ENCODE measurements around the gene KCNK17. TPM values are rescaled to one million over a fixed set of nuclear protein-coding genes. Genes with fewer than 3 reads are reported as not detected.

KCNK17 gene
- total RNA-seq, 1 experiment from 2014 or later, result not detected

DNA sequence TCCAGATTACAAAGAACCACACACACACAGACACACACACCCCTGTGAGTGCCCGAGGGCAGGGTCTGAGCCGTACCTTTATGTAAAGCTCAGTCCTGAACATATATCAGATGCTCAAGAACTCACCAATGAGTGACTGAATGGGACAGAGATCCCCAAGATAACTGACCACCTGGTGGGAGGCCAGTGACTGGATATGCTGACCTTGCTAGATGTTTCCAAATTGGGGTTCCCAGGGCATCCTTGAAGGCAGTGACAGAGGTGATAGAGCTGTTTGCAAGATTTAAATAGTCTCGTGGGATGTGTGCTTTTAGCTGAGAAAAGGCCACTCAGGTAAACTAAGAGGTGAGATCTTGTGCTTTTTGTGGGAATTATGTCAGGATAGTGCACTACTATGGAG, 39.3 kb downstream of the KCNK17 start:
- intact Hi-C loops (cut with micrococcal nuclease; ENCODE audit: unreplicated experiment) (no loop called here), in situ Hi-C loops (cut with HindIII; ENCODE audit: low pct_unique_long_range_greater_than_20kb, low sequenced_read_pairs) (no loop called here)
- DNase-seq (ENCODE audit: low read depth, low spot score), result no peak
- Histone ChIP-seq H3K9me3 (ENCODE audit: control insufficient read depth, insufficient read depth, low read depth, low read length) (no peaks in the 10 kb centered on the region), H3K4me3 (ENCODE audit: low read depth in 2 of 2, low read length in 2 of 2) (no peak overlapping the region), H3K36me3 (ENCODE audit: control insufficient read depth, insufficient read depth, low read length) (no peaks in the 10 kb centered on the region), H3K27ac (ENCODE audit: low read length) (no peak overlapping the region), H3K4me1 (ENCODE audit: control insufficient read depth, insufficient read depth, low read length) (no peaks in the 10 kb centered on the region; the same call in 1 of the 2 replicates), H3K27me3 (ENCODE audit: control insufficient read depth, insufficient read depth, low read length) (no peaks in the 10 kb centered on the region; the same call in 1 of the 2 replicates)
- CTCF ChIA-PET, result no interaction called here
- no TSS peak for BruUV-seq (replicated peaks)
- ATAC-seq, result no peak
- TF ChIP-seq SIN3A (IDR thresholded peaks at IDR 0.05; ENCODE audit: borderline replicate concordance, insufficient read depth, low read depth, low read length) (no peak), TCF7L2 (IDR thresholded peaks at IDR 0.05; ENCODE audit: low read depth, low read length) (no peak), POLR2AphosphoS5 (IDR thresholded peaks at IDR 0.05; ENCODE audit: low read depth, low read length) (no peak), REST (IDR thresholded peaks at IDR 0.05; ENCODE audit: insufficient read depth in 1 of 2, low read depth in 2 of 2, low read length in 1 of 2) (no peak)
- TF ChIP-seq, protein P1, sequence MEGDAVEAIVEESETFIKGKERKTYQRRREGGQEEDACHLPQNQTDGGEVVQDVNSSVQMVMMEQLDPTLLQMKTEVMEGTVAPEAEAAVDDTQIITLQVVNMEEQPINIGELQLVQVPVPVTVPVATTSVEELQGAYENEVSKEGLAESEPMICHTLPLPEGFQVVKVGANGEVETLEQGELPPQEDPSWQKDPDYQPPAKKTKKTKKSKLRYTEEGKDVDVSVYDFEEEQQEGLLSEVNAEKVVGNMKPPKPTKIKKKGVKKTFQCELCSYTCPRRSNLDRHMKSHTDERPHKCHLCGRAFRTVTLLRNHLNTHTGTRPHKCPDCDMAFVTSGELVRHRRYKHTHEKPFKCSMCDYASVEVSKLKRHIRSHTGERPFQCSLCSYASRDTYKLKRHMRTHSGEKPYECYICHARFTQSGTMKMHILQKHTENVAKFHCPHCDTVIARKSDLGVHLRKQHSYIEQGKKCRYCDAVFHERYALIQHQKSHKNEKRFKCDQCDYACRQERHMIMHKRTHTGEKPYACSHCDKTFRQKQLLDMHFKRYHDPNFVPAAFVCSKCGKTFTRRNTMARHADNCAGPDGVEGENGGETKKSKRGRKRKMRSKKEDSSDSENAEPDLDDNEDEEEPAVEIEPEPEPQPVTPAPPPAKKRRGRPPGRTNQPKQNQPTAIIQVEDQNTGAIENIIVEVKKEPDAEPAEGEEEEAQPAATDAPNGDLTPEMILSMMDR (IDR thresholded peaks at IDR 0.05), result no peak
- POLR2A ChIA-PET, result no interaction called here

- intact Hi-C loops (cut with micrococcal nuclease; ENCODE audit: unreplicated experiment), result no loop called here
- Histone ChIP-seq H3K27ac (ENCODE audit: low read length) (no peak overlapping the region), H3K27me3 (ENCODE audit: control insufficient read depth, insufficient read depth, low read length) (no peaks in the 10 kb centered on the region; the same call in 1 of the 2 replicates), H3K9me3 (ENCODE audit: control insufficient read depth, insufficient read depth, low read depth, low read length) (no peaks in the 10 kb centered on the region), H3K36me3 (ENCODE audit: control insufficient read depth, insufficient read depth, low read length) (no peaks in the 10 kb centered on the region), H3K4me1 (ENCODE audit: control insufficient read depth, insufficient read depth, low read length) (no peaks in the 10 kb centered on the region), H3K4me3 (ENCODE audit: low read depth in 2 of 2, low read length in 2 of 2) (no peak overlapping the region)
- BruUV-seq (replicated peaks), result no TSS peak
- DNase-seq (ENCODE audit: low read depth, low spot score) (no peak), ATAC-seq (no peak)
- in situ Hi-C loops (cut with HindIII; ENCODE audit: low pct_unique_long_range_greater_than_20kb, low sequenced_read_pairs), result no loop called here
- no peak for TF ChIP-seq SIN3A (IDR thresholded peaks at IDR 0.05; ENCODE audit: borderline replicate concordance, insufficient read depth, low read depth, low read length)
- no peak for TF ChIP-seq POLR2AphosphoS5 (IDR thresholded peaks at IDR 0.05; ENCODE audit: low read depth, low read length)
- TF ChIP-seq, protein P1 (IDR thresholded peaks at IDR 0.05), result no peak
- TF ChIP-seq TCF7L2 (IDR thresholded peaks at IDR 0.05; ENCODE audit: low read depth, low read length), result no peak
- no peak for TF ChIP-seq REST (IDR thresholded peaks at IDR 0.05; ENCODE audit: insufficient read depth in 1 of 2, low read depth in 2 of 2, low read length in 1 of 2)
- ChIA-PET POLR2A (no interaction called here), CTCF (no interaction called here)
These were observed 39.7 kb downstream of the KCNK17 start for GRCh38 chr6:39274471-39274870.

Measured in Panc1 (cell line).